HG02623 (cell line): Measurements from ENCODE around the gene GOLGB1.
A peak's percentile ranks its signal among the peaks of the same experiment; 100 is the strongest.
"Not testable (repeated sequence)": the region's sequence is repeated elsewhere in the genome, so short reads cannot be mapped to it uniquely, and the experiment has no call there.

ENCODE experiments used
- ATAC-seq: cut with Tn5 transposase; IDR thresholded peaks from one replicate; pipeline ENCODE4 v1.9.1; 2021; ENCODE audit warnings: moderate library complexity; ENCODE audit not compliant: unreplicated experiment

The GOLGB1 gene

DNA sequence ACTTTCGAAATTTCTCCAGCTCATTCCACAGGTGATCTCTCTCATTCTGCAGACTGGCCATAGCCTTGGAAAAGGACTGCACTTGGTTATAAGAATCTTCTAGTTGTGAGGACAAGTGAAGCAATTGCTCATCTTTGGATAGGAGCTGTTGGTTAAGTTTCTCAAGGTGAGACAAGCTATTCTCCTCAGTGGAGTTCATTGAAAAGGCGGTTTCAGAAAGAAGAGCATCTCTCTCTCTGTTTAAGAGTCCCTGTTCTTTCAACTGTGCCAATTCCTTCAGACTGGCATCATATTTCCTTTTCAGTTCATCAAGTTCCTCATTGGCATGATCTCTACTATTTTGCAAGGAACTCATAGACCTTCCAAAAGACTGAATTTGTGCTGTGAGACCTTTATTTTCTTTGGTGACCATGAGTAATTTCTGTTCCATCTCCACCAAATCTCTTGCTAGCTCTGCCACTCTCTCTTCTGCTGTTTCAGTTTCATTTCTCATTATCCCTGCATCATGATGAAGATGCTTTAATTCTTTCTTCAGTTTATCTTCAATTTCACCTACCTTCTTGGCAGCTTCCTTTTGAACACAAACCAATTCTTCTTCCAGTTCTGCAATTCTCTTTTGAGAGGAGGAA is 58.6 kb downstream of the GOLGB1 start:
- ATAC-seq: peak; percentile 61

DNA sequence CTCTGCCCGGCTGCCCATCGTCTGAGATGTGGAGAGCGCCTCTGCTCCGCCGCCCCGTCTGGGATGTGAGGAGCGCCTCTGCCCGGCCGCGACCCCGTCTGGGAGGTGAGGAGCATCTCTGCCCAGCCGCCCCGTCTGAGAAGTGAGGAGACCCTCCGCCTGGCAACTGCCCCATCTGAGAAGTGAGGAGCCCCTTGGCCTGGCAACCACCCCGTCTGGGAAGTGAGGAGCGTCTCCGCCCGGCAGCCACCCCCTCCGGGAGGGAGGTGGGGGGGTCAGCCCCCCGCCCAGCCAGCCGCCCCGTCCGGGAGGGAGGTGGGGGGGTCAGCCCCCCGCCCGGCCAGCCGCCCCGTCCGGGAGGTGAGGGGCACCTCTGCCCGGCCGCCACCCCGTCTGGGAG is 60.8 kb downstream of the GOLGB1 start:
- ATAC-seq: not testable (repeated sequence)

DNA sequence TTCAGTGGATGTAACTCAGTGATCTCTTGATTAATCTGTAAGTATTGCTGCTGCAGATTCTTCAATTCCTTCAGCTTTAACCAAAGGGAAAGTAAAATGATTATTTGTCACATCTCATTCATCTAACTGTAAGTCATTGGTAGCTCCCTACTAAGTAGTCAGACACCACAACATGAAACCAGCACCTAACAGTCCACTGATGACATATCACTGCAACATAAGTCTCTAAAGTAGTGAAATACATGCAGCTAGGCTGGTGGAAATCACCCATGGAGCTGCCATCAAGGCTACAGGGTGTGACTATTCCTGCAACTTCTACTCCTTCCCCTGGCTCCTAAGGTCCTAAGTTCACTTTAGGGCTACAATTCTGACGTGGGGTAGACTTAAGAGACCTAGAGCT is 67.7 kb downstream of the GOLGB1 start:
- ATAC-seq: no peak

DNA sequence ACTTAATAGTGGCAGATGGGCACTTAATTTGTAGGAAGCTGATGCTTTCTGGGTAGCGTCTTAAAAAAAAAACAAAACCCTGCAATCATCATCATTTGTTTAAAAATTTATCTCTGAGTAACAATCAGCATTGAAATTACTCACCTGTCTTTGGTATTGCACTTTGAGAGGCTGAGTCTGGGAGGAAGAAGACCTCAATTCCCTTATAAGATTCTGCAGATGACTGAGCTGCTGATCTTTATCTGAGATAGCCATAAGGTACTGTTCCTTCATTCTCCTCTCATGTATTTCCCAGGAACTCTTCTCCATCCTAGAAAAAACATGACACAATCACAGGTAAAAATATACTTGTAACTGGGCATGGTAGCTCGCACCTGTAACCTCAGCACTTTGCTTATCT is 72.4 kb downstream of the GOLGB1 start:
- ATAC-seq: no peak

DNA sequence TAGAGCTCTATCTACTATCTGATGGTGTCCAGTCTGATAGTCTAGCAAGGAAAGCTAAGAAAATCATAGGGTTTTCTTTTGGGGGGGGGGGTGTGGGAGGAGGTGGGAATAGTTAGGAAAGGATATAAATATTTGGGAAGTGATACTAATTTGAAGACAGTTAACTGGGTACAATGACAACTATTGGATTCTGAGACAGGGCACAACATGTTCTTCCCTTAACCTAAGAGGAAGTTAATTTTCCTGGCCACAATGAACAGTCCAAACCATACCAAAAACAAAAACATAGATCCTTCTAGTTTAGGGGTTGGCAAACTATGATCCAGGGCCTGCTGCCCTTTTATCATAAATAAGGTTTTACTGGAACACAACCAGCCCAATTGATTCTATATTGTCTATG is 78.9 kb downstream of the GOLGB1 start:
- ATAC-seq: no peak

DNA sequence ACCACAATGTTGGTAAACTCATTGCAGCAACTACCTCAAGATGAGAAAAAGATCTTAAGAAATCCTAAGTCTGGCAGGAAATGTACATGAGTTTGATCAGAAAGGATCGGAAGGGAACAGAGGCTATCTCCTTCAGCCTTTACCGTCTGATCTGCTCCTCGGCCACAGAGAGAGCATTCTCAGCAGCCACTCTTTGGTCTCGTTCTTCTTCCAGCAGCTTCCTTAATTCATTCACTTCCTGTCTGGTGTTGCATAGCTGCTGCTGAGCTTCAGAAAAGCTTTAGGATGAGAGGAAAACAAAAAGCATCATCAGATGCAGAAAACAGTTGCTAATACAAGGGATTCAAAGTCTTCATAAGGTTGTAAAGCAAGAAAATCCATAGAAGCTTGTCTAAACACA is 82.2 kb downstream of the GOLGB1 start:
- no peak for ATAC-seq

DNA sequence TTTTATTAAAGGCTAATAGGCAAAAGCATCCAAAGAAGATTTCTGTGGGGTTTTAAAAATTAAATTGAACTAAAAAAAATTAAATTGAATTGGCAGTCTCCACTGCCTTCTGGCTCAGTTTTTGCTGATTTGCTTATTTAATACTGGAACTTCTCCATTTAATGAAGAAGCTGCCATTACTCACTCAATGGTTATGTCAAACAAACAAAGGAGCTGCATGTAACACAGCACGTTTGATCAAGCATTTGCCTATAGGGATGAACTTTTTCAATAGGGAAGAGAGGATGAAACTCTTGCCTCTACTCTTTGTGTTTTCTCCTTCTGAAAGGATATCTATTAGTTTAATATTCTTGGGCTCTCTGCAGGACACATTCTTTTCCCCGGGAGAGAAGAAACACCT is 84.1 kb downstream of the GOLGB1 start:
- ATAC-seq: no peak

DNA sequence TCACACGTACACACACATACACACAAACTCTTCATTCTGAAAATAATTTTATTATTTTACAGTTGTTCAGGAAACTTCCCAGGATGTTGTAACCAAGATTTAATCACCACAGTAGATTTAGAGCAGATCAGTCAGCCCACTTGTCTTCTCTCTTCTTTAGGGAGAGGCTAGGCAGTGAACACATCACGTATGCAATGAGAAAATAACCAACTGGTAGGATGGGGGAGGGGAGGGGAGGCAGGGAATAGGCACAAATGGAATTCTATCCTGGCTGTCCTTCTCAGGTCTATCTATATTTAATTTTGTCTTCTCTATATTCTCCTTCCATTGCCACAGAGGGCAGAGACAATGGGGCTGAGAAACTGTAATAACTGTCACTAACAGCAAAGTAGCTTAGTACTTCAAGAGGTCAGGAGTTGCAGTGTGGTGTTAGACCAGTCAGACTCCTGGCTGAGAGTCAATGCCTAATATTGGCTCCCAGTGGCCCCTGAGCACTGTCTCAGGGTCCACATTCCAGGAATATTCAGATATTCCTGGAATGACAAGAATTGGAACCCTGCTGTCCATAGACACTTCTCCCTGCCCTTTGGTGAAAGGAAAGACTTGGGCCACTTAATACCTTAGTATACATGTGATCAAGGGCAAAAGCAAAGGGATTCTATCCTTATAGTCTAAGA is 86.2 kb downstream of the GOLGB1 start:
- ATAC-seq: no peak

DNA sequence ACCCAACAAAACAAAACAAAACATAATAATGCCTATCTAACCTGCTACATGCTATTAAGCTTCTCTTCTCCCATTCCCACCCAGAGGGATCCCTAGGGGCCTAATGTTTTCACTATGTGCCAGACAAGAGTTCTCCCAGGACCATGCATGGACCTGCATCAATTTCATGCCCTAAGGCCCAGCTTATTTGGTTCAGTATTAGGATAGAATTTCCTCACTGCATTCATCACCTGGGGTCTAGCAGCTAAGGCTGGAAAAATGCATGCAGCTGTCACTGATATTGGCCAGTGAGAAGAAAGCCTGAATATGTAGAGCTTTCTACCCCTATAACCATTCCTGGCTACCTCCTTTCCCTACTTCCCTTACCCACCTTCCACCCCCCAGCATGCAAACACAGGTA is 86.8 kb downstream of the GOLGB1 start:
- ATAC-seq: no peak

DNA sequence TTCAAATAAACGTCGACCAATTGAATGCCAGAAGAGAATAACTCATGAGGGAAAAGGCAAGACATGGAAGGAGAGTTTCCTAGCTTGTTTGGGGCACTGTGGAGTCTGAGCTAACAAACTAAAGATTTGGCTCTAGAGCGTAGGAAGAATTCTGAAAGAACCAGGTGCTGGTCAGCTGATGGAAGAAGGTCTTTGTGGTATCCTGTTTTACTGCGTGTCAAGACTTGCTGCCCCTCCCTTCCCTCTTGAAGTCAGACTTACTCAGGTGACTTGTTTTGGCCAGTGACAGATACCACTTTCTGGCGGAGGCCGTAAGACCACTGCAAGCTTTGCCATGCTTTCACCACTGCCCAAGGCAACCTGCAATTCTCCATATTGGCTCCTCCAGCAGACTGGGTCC is 88.2 kb downstream of the GOLGB1 start:
- ATAC-seq: no peak

DNA sequence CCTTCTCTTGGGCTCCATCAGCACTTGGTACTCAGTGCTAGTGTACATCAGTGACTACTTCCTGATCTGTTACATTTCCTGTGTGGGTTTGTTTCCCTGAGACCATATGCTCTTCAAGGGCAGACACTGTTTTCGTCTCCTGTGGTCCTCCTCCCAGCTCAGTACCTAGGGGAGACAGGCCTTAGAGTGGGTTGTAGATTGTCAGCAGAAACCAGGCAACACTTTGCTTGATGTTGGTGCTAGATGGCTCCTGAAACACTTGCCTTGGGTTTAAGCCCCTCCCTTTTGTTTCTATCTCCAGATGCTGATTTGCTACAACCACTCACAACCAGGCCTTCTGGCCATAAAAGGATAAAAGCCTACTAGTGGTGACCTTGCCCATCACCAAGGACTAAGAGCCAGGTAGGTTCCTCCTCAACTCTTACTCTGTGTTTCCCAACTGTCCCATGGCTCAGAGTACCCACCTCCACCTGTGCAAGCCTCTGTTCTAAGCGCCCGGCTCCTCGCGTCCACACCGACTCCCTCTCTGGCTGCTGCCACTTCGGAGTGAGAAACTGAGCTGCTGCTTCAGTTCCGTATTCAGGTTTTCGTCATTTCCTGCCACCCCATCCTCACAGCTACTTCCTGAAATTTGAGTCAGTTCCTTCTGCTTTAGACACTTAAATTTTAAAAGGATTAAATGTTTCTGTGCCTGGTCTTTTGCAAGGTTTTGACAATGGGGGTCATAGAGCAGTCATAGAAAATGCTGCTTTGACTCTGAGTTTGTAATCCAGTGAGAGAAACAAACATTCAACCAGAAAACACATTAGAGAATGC is 89.0 kb downstream of the GOLGB1 start, which contains the start of gene HCLS1:
Gene HCLS1, minus strand, starts transcription at position 548 of the 816 bp plus-strand sequence. CDS start 2,556 bp downstream, outside the sequence.
- ATAC-seq: peak; percentile 75

DNA sequence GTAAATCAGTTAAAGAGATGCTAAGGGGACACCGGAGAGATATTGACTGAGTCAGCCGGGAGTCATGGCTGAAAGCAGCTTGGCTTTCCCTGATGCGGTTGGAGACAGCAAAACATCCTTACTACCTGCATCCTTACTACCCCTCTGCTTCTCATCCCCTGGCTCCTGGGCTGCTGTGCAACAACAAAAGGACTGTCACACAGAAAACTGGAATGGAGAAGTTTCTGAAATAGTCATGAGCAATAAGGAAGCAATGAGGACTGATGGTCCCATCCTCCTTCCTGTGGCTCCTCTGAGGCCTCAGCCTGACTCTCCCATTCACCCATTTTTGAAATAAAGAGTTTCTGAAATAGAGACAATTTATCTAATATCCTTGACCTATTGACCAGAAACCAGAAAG is 90.0 kb downstream of the GOLGB1 start:
- ATAC-seq: no peak

DNA sequence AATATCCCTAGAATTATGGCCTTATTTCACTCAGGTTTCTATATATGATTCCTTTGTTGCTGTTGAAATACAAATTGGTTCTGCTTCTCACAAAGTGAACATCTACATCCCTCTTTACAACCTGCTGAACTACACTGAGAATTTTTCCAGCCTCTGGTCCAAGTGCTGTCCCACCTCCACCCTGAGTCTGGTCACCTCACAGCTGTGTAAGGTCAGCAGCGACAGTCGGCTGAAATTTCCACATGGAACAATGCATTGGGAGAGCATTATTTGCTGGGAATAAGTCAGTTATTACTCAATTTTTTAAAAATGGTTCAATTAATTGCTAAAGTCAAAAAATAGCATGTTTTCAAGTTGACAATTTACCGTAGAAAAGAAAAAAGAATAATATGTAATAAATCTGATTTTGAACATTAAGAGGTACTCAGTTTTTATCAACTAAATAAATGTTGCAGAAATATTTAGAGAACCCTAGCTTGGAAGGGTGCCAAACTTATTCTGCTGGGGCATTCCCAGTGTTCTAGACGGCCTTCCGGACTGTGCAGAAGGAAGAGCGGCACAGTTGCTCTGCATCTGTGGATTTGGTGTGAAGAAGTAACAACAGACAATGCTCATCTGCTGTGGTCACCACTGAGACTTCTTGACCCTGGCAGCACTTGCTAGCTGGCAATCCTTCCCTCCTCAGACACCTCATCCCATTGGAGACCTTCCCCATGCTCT is 90.7 kb downstream of the GOLGB1 start:
- no peak for ATAC-seq

DNA sequence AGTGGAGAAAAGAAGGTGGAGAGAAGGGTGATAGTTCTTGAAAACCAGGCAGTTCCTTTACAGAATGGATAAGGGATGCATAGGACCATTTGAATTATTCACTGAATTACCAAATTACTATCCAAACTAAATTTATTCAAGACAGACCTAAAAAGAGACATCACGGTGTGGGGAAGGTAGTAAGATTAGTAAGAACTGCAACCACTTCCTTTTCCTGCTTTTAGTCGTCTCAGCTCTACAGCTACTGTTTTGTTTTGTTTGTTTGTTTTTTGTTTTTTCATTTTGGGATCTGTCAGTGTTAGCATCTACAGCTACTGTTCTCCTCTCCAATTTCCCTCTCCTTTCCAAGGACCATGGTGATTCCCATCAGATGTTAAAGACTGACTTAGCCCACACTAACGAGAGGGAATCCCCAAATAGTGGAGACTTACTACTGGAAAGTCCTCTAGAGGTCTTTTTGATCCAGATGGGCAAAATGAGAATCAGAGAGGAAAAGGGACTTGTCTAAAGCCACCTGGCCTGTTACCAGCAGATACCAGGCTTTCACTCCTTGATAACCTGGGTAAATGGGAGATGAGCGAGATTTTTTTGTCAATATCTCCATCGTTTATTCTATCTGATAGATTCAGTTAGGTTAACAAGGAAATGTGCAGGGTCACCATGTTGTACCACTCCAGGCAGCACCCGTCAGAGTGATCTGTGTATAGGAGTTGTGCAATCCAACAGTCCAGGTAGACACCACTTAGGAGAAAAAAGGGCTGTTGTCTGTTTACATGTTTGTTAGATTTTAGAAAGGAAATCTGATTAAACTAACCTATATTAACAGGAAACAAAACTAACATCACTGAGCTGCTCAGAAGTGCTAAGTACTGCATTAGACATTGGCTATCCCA is 94.8 kb downstream of the GOLGB1 start:
- peak; percentile 71 for ATAC-seq

DNA sequence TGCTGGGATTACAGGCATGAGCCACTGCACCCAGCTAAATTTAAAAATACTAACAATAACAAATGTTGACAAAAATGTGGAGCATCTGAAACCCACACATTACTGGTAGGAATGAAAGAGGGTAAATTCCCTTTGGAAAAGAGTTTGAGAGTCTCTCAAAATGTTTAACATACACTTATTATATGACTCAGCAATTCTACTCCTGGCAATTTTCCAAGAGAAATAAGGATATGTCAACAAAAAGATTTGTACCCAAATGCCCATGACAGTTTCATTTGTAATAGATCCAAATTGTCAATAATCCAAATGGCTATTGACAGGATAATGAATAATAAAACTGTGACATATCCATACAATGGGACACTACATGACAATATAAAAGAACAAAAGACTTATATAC is 97.9 kb downstream of the GOLGB1 start:
- no peak for ATAC-seq

DNA sequence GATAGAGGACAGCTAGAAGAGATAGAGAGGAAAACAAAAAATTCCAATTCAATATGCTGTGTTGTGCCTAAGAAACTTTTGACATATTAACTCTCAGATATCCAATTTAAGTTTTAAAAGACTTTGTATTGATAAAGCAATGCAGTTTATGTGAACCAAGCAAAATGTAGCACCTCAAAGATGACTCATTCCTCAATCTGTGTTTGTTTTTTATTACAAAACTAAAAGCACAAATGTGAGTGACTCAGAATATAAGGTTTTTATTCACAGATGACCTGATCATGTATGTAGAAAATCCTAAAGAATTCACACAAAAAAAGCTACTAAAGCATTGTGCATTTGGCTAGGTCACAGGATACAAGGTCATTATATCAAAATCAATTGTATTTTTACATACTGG is 99.9 kb downstream of the GOLGB1 start:
- ATAC-seq: no peak

DNA sequence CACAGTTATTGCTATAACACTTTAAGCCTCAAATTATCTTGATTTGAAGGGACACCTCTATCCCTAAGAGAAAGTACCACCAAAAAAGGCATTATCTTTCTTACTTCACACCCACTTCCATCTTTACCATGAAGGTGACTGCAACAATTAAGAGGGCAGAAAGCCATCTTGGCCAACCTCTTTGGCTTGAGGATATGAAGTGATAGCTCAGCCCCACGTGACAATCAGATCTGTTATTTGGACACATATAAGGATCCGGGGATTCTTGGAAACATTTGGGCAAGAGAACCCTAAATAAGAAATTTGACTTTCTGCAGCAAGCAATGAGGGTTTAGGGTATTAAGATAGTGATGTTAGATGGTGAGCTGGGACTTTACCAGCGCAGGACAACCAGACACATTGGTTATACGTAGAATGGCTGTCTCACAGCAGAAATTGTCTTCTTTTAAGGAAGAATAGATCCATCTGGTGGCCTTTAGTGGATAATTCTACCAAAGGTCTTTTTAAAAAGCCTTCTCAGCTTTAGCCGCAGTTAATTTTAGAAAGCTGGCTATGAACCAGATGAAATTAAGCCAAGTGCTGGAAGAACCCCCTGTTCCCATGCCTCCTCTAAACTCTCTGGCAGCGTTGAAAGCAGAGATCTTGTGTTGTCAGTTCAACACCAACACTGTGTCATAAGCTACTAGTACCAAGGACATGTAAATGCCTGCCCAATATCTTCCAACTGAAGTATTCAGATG is 101.2 kb downstream of the GOLGB1 start:
- ATAC-seq: no peak

DNA sequence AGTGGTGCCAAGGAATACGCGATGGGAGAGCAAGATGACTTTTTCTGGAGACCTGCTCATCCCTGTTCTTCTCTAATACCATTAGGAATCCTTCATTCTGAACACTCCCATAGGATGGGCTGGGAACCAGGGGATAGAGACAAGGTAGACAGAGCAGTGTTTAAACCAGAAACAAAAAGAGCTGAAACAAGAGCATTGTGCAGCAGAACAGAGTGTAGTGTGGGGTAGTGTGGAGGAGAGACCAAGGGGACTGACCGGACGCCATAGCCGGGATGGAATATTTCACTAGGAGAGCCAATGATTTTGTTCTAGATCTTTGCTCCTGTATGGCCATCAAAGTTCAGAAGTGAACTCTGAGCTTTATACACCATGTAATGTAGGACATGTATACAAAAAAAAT is 104.5 kb downstream of the GOLGB1 start:
- no peak for ATAC-seq

DNA sequence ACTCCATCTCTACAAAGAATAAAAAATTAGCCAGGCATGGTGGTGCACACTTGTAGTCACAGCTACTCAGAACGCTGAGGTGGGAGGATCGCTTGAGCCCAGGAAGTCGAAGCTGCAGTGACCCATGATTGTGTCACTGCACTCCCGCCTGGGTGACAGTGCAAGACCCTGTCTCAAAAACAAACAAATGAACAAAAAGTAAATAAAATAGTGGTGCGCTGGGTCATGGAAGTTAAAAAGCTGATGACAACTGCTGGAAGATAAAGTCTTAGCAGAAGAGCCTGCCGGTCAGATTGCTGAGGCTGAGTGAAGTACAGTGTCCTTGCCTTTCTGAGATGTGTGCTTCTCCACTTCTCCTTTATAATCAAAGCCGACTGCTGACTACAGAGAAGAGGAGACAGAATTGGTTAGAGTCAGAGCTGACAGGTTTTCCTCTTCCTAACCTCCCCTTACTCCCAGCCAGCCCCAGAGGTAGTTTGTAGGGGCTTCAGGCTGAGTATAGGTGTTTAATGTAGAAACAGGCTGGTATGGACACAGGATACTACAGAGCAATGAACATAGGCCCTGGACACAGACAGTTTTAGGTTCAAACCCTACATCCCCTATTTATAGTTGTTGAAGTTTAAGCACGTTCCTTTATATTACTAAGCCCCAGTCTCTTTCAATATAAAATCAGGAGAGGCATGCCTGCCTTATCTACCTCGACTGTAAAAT is 106.8 kb downstream of the GOLGB1 start:
- no peak for ATAC-seq
